ENCODE measurements around the gene MAZ. TPM values are rescaled to one million over a fixed set of nuclear protein-coding genes. Genes with fewer than 3 reads are reported as not detected.

Gene MAZ
- total and polyA plus RNA-seq, 4 donors = 16.0 to 272 (median 45.1) TPM

- Histone ChIP-seq H3K4me1 (ENCODE audit: control insufficient read depth in 4 of 4, insufficient read depth in 4 of 4, low read length in 3 of 4) (peaks cover 16 to 51% (median 30%) of the 10 kb centered on the region in 4 donors), H3K27me3 (ENCODE audit: control insufficient read depth in 4 of 4, insufficient read depth in 4 of 4, low read length in 3 of 4) (no peaks in the 10 kb centered on the region), H3K36me3 (ENCODE audit: control insufficient read depth in 4 of 4, insufficient read depth in 3 of 4, low read depth in 1 of 4, low read length in 3 of 4) (peaks cover 2 to 10% (median 4%) of the 10 kb centered on the region in 4 donors), H3K27ac (ENCODE audit: low read depth in 1 of 2, low read length in 2 of 2) (peak overlapping the region; percentile 8 to 85), H3K4me3 (ENCODE audit: low read depth in 1 of 3, low read length in 3 of 3) (no peak overlapping the region), H3K9me3 (ENCODE audit: control insufficient read depth in 4 of 4, low read length in 3 of 4) (no peaks in the 10 kb centered on the region), H3K9ac (ENCODE audit: low read depth in 1 of 2, low read length in 2 of 2) (no peak overlapping the region)
- no peak for DNase-seq (ENCODE audit: low spot score)
- no peak for TF ChIP-seq EGR1 (IDR thresholded peaks at IDR 0.05; ENCODE audit: low read depth in 2 of 2)
- WGBS = 76% methylated on average over 23 of the region's 23 CpGs
These were observed 3.7 kb downstream of the MAZ start for GRCh38 chr16:29809850-29810698.

- 43% methylated on average over 9 of the region's 9 CpGs for WGBS
These were observed 4.4 kb downstream of the MAZ start for GRCh38 chr16:29810699-29811169.

GRCh38 chr16:29811170-29811895 is 5.0 kb downstream of the MAZ start:
- peak; percentile 87 for DNase-seq (ENCODE audit: low spot score)
- Histone ChIP-seq H3K9ac (ENCODE audit: low read depth in 1 of 2, low read length in 2 of 2) (peak overlapping the region in 1 of 2 donors; percentile 80), H3K9me3 (ENCODE audit: control insufficient read depth in 4 of 4, low read length in 3 of 4) (no peaks in the 10 kb centered on the region), H3K27me3 (ENCODE audit: control insufficient read depth in 4 of 4, insufficient read depth in 4 of 4, low read length in 3 of 4) (no peaks in the 10 kb centered on the region), H3K27ac (ENCODE audit: low read depth in 1 of 2, low read length in 2 of 2) (peak overlapping the region; percentile 85 to 88), H3K4me1 (ENCODE audit: control insufficient read depth in 4 of 4, insufficient read depth in 4 of 4, low read length in 3 of 4) (peaks cover 18 to 55% (median 33%) of the 10 kb centered on the region in 4 donors), H3K36me3 (ENCODE audit: control insufficient read depth in 4 of 4, insufficient read depth in 3 of 4, low read depth in 1 of 4, low read length in 3 of 4) (peaks cover 2 to 10% (median 4%) of the 10 kb centered on the region in 4 donors), H3K4me3 (ENCODE audit: low read depth in 1 of 3, low read length in 3 of 3) (peak overlapping the region; percentile 38 to 51 (median 46))
- WGBS = under 1% methylated on average over 31 of the region's 31 CpGs
- peak; percentile 63 to 74 for TF ChIP-seq HNF4A (conservative IDR thresholded peaks at IDR 0.05)
- peak in 1 of 2 donors; percentile 50 for TF ChIP-seq JUND (IDR thresholded peaks at IDR 0.05)
- TF ChIP-seq GABPA (IDR thresholded peaks at IDR 0.05 in 1 of 2, conservative IDR thresholded peaks at IDR 0.05 in 1 of 2) = no peak
- TF ChIP-seq FOXA2 (IDR thresholded peaks at IDR 0.05) = no peak
- peak in 1 of 2 donors; percentile 39 for TF ChIP-seq RXRA (IDR thresholded peaks at IDR 0.05)
- TF ChIP-seq ATF3 (IDR thresholded peaks at IDR 0.05) = no peak
- peak; percentile 18 to 60 for TF ChIP-seq RAD21 (IDR thresholded peaks at IDR 0.05)
- TF ChIP-seq SP1 (IDR thresholded peaks at IDR 0.05) = peak; percentile 84
- TF ChIP-seq ZBTB33 (IDR thresholded peaks at IDR 0.05) = no peak
- no peak for TF ChIP-seq MAX (IDR thresholded peaks at IDR 0.05)
- TF ChIP-seq NR2F2 (IDR thresholded peaks at IDR 0.05) = no peak
- no peak for TF ChIP-seq CTCF (IDR thresholded peaks at IDR 0.05; ENCODE audit: low read depth, low read length, missing input control)

More at GRCh38 chr16:29810699-29811169, 4.4 kb downstream of the MAZ start:
- DNase-seq (ENCODE audit: low spot score) = no peak
- no peak overlapping the region for H3K9ac ChIP-seq (ENCODE audit: low read depth in 1 of 2, low read length in 2 of 2)
- no peak overlapping the region for H3K4me3 ChIP-seq (ENCODE audit: low read depth in 1 of 3, low read length in 3 of 3)
- no peaks in the 10 kb centered on the region for H3K9me3 ChIP-seq (ENCODE audit: control insufficient read depth in 4 of 4, low read length in 3 of 4)
- peaks cover 18 to 55% (median 33%) of the 10 kb centered on the region in 4 donors for H3K4me1 ChIP-seq (ENCODE audit: control insufficient read depth in 4 of 4, insufficient read depth in 4 of 4, low read length in 3 of 4)
- H3K36me3 ChIP-seq (ENCODE audit: control insufficient read depth in 4 of 4, insufficient read depth in 3 of 4, low read depth in 1 of 4, low read length in 3 of 4) = peaks cover 2 to 10% (median 4%) of the 10 kb centered on the region in 4 donors
- peak overlapping the region; percentile 85 to 88 for H3K27ac ChIP-seq (ENCODE audit: low read depth in 1 of 2, low read length in 2 of 2)
- no peaks in the 10 kb centered on the region for H3K27me3 ChIP-seq (ENCODE audit: control insufficient read depth in 4 of 4, insufficient read depth in 4 of 4, low read length in 3 of 4)
- no peak for TF ChIP-seq FOXA1 (IDR thresholded peaks at IDR 0.05)
- TF ChIP-seq YY1 (IDR thresholded peaks at IDR 0.05) = no peak
- no peak for TF ChIP-seq ZBTB33 (IDR thresholded peaks at IDR 0.05)
